KMS-11 (cell line): ENCODE data around the gene TCF12.
"Not testable (repeated sequence)": the region's sequence is repeated elsewhere in the genome, so short reads cannot be mapped to it uniquely, and the experiment has no call there.

Experiments
- H2AFZ ChIP-seq: fragments of 200-600 bp; sonication (generic); 2 replicates; pipeline ENCODE4 v1.6.1; 2016; ENCODE audit warnings: antibody characterized with exemption, mixed run types, low read depth
- H3K27ac ChIP-seq: fragments of 200-600 bp; sonication (generic); 2 replicates; pipeline ENCODE4 v1.6.1; 2016; ENCODE audit warnings: mild to moderate bottlenecking, mixed run types
- H3K27me3 ChIP-seq: fragments of 200-600 bp; sonication (generic); 2 replicates; pipeline ENCODE4 v1.6.1; 2017; ENCODE audit warnings: mild to moderate bottlenecking, low read depth, mixed run types, moderate library complexity; ENCODE audit not compliant: insufficient read depth
- H3K36me3 ChIP-seq: fragments of 200-600 bp; sonication (generic); 2 replicates; pipeline ENCODE4 v1.6.1; 2017; ENCODE audit warnings: mild to moderate bottlenecking, mixed run types; ENCODE audit not compliant: insufficient read depth
- H3K4me1 ChIP-seq: fragments of 200-600 bp; sonication (generic); 2 replicates; pipeline ENCODE4 v1.6.1; 2016; ENCODE audit warnings: mild to moderate bottlenecking, low read depth, mixed run types; ENCODE audit not compliant: poor library complexity, severe bottlenecking
- H3K4me2 ChIP-seq: fragments of 200-600 bp; sonication (generic); 2 replicates; pipeline ENCODE4 v1.7.0; 2016; ENCODE audit warnings: mild to moderate bottlenecking, mixed run types
- H3K4me3 ChIP-seq: fragments of 200-600 bp; sonication (generic); IDR thresholded peaks from 2 replicates; pipeline ENCODE4 v1.6.1; 2017; ENCODE audit warnings: low read depth, low read length, mixed read lengths; ENCODE audit not compliant: insufficient read depth
- H3K79me2 ChIP-seq: fragments of 200-600 bp; sonication (generic); 2 replicates; pipeline ENCODE4 v1.6.1; 2016; ENCODE audit warnings: low read depth, mixed run types; ENCODE audit not compliant: insufficient read depth
- H3K9ac ChIP-seq: fragments of 200-600 bp; sonication (generic); 2 replicates; pipeline ENCODE4 v1.6.1; 2016; ENCODE audit warnings: mild to moderate bottlenecking, mixed run types
- H4K20me1 ChIP-seq: fragments of 200-600 bp; sonication (generic); 2 replicates; pipeline ENCODE4 v1.6.1; 2016; ENCODE audit warnings: mild to moderate bottlenecking, mixed run types; ENCODE audit not compliant: insufficient read depth
- TF ChIP-seq, protein P1 (sequence below): fragments of 200-600 bp; sonication (generic); conservative IDR thresholded peaks from 2 replicates; pipeline ENCODE4 v1.6.1; 2017; ENCODE audit warnings: low read depth, mild to moderate bottlenecking, antibody characterized with exemption, low read length, moderate library complexity, mixed read lengths

TCF12 gene

DNA sequence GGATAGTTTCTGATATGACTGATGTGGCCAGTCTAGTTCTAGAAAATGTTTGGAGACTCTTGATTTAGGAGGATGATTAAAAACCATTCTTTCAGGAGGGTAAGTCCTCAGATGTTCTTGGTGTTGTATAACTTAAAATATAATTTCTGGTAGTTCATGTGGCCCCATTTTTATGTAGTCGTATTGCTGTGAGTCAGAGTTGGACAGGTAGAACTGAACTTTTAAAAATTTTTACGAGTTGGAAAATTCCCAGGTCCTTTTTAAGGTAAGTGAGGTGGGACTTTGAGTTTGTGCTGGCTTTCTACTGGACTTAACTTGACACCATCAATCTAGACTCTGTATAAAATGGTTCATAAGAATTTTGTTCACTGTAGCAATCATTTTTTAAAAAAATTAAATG, 92.3 kb downstream of the TCF12 start:
- Histone ChIP-seq H2AFZ (no peak overlapping the region), H3K9ac (no peak overlapping the region), H3K4me1 (no peaks in the 10 kb centered on the region), H3K27ac (no peak overlapping the region), H3K36me3 (no peaks in the 10 kb centered on the region), H4K20me1 (no peaks in the 10 kb centered on the region), H3K79me2 (no peaks in the 10 kb centered on the region), H3K4me3 (no peak overlapping the region), H3K27me3 (no peaks in the 10 kb centered on the region), H3K4me2 (no peak overlapping the region)
- TF ChIP-seq, protein P1, sequence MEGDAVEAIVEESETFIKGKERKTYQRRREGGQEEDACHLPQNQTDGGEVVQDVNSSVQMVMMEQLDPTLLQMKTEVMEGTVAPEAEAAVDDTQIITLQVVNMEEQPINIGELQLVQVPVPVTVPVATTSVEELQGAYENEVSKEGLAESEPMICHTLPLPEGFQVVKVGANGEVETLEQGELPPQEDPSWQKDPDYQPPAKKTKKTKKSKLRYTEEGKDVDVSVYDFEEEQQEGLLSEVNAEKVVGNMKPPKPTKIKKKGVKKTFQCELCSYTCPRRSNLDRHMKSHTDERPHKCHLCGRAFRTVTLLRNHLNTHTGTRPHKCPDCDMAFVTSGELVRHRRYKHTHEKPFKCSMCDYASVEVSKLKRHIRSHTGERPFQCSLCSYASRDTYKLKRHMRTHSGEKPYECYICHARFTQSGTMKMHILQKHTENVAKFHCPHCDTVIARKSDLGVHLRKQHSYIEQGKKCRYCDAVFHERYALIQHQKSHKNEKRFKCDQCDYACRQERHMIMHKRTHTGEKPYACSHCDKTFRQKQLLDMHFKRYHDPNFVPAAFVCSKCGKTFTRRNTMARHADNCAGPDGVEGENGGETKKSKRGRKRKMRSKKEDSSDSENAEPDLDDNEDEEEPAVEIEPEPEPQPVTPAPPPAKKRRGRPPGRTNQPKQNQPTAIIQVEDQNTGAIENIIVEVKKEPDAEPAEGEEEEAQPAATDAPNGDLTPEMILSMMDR: no peak

DNA sequence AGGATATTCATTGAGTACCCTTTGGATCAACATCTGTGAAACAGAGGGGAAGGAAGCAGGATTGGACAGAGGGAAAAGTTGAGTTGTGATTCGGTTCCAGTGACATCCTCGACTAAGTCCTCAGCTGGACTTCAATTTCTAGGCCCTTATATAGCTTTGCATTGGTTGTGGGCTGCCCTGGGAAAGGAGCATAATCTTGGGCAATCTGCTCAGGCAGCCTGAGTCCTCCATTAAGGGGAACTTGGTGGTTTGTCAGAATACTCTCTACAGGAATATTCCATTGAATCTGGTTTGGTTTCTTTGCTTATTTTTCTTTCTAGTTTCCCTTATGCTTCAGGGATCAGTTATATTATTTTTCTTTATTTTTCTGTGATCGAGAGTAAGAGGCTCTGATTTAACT, 94.1 kb downstream of the TCF12 start:
- no peak overlapping the region for H3K4me3 ChIP-seq
- no peak overlapping the region for H2AFZ ChIP-seq
- H3K4me1 ChIP-seq: no peaks in the 10 kb centered on the region
- H3K4me2 ChIP-seq: no peak overlapping the region
- H4K20me1 ChIP-seq: no peaks in the 10 kb centered on the region
- H3K36me3 ChIP-seq: no peaks in the 10 kb centered on the region
- no peak overlapping the region for H3K27ac ChIP-seq
- no peaks in the 10 kb centered on the region for H3K27me3 ChIP-seq
- no peaks in the 10 kb centered on the region for H3K79me2 ChIP-seq
- TF ChIP-seq, protein P1: no peak
- no peak overlapping the region for H3K9ac ChIP-seq

DNA sequence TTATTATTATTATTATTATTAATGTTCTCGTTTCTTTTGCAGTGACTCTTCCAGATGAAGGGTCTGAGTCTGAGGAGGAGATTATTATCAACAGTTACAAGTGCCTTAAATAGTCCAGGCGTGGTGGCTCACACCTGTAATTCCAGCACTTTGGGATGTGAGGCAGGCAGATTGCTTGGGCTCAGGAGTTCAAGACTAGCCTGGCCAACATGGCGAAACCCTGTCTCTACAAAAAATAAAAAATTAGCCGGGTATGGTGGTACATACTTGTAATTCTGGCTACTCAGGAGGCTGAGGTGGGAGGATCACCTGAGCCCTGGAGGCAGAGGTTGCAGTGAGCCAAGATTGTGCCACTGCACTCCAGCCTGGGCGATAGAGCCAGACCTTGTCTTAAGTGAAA, 96.5 kb downstream of the TCF12 start:
- not testable (repeated sequence) for H4K20me1 ChIP-seq, H3K9ac ChIP-seq

DNA sequence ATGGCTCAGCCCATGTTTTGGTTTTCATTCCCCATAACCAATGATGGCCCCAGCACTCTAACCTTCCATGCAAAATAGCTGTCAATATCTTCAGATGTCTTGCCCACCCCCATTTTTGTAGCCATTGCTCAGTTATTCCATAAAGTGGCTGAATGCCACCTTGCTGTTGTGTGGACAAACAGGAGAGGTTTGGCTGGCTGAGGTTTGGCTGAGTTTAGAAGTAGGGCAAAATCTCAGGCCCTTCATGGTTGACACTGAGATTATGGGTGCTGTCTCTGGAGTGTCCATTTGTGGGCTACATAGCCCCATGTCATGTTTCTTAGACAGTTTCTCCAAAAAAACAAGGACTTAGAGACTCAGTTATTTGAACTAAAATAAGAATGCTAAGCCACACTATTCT, 96.9 kb downstream of the TCF12 start:
- H3K9ac ChIP-seq: no peak overlapping the region
- TF ChIP-seq, protein P1: no peak
- no peak overlapping the region for H2AFZ ChIP-seq
- H4K20me1 ChIP-seq: no peaks in the 10 kb centered on the region
- no peaks in the 10 kb centered on the region for H3K4me1 ChIP-seq
- no peak overlapping the region for H3K4me3 ChIP-seq
- H3K4me2 ChIP-seq: no peak overlapping the region
- H3K36me3 ChIP-seq: no peaks in the 10 kb centered on the region
- no peaks in the 10 kb centered on the region for H3K79me2 ChIP-seq
- H3K27ac ChIP-seq: no peak overlapping the region
- no peaks in the 10 kb centered on the region for H3K27me3 ChIP-seq

More for the DNA sequence above, 96.5 kb downstream of the TCF12 start:
- H2AFZ ChIP-seq, H3K27me3 ChIP-seq, H3K4me1 ChIP-seq, H3K36me3 ChIP-seq, H3K4me3 ChIP-seq, H3K27ac ChIP-seq, H3K4me2 ChIP-seq, H3K79me2 ChIP-seq: not testable (repeated sequence)

DNA sequence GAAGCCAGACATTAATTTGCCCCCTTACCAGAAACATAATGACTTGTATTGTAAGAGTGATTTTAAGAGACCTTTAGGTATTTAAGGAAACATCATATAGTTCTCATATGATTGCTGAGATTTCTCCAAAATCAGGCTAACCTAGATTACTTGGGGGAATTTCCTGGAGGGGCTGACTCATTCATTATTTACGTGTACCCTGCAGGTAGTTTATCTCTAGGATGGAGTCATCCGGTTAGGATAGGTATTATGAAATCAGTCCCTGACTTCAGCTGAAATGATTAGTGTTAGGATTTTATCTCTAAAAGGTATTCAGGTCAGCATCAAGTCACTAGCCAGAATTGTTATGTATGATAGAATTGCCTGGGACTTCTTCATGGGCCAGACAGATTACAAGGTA, 97.5 kb downstream of the TCF12 start:
- no peaks in the 10 kb centered on the region for H3K27me3 ChIP-seq
- H3K36me3 ChIP-seq: no peaks in the 10 kb centered on the region
- H4K20me1 ChIP-seq: no peaks in the 10 kb centered on the region
- no peaks in the 10 kb centered on the region for H3K79me2 ChIP-seq
- TF ChIP-seq, protein P1: no peak
- no peak overlapping the region for H3K9ac ChIP-seq
- no peaks in the 10 kb centered on the region for H3K4me1 ChIP-seq
- no peak overlapping the region for H3K4me3 ChIP-seq
- H2AFZ ChIP-seq: no peak overlapping the region
- no peak overlapping the region for H3K4me2 ChIP-seq
- H3K27ac ChIP-seq: no peak overlapping the region
